Measurements from ENCODE around the gene C11orf91.
"Not testable (repeated sequence)": the region's sequence is repeated elsewhere in the genome, so short reads cannot be mapped to it uniquely, and the experiment has no call there.

C11orf91 gene

DNA sequence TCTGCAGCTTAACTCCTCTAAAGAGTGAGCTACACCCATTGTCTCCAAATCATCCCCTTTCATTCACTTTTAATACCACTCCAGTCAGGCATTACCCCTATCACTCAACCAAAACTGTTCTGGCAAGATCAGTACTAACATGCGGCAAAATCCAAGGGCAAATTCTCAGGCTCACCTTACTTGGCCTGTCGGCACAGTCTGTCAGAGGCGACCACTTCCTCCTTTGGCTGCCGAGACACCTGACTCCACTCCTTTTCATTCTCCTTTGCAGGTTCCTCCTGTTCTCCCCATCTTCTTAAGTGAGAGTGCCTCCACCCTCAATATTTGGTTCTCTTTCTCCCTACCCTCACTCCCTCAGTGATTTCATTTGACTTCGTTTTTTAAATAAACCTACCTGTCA is 4.2 kb downstream of the C11orf91 start:
- DNase-seq (ENCODE audit: low read depth) = no peak

DNA sequence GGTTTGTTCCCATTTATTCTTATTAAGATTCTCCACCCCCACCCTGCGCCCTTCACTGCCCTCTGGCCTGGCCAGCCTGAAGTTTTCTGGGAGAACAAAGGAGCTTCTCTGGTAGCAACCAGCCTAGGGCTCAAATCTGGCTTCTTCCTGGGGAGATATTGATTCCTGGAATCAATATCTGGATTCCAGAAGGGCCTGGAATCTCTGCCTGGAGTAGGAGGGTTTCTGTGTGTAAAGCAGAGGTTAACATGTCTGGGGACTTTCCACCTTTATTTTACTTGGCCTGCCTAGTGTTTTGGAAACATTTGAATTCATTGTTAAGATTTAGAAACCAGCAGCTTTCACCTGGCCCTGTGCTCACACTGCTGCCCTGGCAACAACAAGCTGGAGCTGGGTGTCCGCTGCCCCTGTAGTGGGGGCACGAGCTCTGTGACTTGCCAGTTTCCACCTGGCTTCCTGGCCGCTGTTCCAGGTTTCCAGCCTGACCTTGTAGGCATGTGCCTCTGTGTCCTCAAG is 5.5 kb downstream of the C11orf91 start:
- DNase-seq (ENCODE audit: low read depth) = no peak

DNA sequence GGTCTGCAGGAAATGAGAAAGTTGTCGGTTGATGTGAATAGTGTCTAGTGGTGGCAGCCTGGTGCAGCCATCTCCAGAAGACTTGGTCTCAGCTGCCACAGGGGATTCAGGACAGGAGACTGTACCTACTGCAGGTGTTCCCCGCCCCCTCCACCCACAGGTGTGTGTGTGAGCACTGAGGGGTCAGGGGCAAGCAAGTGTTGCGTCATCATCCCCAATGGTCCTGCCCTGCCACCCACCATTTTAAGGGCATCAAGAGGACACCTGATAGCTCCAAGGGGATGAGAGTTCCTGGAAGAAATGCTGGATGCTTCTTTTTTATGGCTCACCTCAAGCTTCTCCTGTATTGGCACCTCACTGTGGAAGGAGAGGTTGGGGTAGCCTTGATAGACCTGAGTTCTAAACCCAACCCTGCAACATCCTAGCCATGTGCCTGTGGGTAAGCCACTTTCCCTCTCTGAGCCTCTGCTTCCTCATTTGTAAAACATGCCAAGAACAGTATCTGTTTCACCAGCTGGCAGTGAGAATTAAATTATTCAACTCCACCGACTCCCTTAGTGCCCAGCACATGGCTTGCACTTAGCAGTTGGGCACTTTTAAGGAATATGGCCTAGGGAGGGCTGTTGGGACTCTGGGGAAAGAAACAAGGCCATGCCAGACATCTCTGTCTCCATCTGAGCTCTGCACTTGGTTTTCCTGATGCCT is 6.1 kb downstream of the C11orf91 start:
- DNase-seq (ENCODE audit: low read depth) = no peak

DNA sequence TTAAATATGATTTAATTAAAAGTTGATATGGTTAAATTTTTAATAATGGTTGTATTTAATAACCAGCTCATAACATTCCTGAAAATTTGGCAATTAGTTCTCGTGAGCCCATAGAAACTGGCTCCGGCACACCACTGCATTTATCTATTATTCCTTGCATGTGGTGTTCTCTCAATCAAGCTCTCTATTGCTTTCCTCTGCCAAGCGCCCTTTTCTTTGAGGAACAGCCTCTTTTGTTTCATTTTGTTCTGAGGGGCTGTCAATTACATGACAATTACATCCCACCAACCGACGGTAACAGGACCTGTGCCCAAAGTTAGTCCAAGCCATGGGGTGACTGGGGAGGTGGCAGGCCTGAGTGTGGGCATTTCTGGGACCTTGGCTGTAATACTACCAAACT is 8.1 kb downstream of the C11orf91 start:
- no peak for DNase-seq (ENCODE audit: low read depth)

DNA sequence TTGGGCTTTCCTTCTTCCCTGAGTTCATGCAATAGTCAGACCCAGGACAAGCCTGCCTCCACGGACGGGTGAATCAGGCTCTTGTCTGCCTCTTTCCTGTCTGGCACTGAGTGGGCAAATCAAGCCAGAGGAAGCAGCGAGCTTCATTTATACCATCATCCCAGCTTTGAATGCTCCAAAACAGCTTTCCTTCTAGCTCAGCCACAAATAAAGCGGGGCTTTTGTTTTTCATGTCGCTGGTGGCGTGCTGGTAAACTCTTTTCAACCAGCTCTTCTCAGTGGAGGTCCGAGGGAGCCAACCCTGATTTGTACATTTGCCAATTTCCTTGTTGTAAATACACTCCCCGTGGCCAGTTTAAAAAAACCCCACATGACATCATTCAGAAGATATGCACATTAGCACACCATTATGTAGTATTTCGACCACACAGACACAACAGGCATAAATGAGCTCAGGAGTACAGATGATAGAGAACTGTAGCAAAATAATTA is 8.6 kb downstream of the C11orf91 start:
- no peak for DNase-seq (ENCODE audit: low read depth)

DNA sequence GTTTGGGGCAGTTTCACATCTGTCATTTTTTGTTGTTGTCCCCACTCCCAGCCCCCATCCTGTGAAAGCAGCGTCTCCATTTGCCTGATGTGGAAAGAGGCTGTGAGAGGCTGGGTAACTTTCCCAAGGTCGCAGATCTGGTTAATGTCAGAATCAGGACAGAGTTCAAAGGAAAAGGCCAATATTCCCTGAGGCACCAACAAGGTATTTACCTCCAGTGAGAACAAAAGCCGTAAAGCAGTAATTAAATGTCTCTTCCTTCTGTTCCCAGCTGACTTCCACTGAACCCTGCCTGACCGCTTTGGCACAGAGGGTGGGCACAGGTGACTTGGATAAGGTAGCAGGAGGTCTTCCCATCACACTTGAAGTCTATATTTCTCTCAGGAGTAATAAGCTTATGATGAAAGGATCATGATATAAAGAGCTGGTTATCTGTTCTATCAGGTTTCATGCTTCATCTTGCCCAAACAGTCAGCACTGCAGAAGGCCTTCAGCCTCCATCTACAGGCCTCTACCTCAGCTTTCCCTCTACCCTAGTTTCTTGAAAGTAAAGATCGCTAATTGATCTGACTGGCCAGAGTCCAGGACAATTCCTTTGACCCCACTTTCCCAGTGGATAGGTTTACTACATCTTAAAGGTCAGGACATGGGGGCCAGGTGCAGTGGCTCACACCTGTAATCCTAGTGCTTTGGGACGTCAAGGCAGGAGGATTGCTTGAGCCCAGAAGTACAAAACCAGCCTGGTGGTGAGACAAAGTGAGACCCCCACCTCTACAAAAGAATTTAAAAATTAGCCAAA is 9.4 kb downstream of the C11orf91 start:
- no peak for DNase-seq (ENCODE audit: low read depth)

DNA sequence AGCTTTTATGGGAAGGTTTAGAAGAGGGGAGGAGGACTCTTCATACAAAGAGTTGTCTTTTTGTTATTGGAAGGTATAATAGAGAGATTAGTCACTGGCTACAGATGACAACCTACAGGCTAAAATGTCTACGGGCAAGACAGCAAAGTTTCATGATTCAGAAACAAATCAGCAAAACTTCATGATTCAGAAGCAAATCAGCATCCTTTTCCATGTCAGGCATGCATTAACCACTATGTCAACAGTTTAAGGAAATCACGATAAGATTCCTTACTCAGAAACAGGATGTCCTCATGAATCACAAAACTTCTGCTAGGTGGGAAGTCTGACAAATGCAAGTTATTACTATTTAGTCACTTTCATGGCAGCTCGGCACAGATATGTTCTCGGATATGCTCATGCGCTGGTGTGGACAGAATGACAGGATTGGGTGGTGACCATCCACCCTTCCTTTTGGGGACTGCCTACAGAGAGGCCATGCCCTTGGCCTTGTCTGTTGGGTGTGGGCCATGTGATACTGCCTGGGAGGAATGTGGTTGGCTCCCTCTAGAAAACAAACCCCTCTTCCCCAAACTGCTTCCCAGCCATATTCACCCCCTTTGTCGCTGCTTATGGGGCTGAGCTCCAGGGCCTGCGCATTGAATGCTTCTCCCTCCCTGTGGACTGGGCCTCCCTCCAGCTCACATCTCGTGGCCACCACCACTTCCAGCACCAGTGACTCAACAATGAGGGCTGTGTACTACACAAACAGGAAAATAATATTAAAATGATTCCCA is 10.1 kb downstream of the C11orf91 start:
- peak; percentile 8 for DNase-seq (ENCODE audit: low read depth)

DNA sequence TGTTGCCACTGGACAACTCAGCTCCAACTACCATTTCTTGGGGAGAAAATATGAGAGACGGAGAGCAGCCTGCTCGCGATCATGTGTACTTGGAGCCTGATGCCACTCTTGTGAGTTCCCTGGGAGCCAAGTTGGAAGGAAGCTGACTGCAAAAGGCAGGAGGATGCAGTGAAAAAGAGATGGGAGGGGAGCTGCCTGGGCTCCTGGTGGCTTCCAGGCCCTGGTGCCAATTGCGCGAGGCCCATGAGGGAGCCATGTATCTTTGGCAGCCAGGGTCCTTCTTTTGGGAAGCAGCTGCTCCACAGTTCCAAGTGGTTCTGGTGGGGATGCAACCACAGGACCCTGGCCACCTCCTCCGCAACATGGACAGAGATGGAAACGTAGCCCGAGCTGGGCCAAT is 11.1 kb downstream of the C11orf91 start:
- no peak for DNase-seq (ENCODE audit: low read depth)

DNA sequence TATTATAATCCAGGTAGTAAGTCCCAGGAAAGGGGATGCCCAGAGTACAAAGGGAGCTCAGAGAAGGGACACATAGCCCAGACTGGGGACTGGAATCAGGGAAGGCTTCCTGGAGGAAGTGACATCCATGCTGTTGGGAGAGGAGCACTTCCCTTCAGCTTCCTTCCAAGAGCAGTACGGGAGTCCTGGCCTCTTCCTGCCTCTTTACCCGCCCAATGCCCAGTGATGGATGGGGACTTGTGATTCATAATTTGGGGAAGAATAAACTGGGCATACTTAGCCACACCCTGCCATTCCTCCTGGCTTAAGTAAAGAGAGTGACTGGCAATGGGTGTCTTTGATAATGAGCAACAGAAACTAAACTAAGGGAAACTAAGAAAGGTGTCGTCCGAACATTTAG is 11.5 kb downstream of the C11orf91 start:
- no peak for DNase-seq (ENCODE audit: low read depth)

DNA sequence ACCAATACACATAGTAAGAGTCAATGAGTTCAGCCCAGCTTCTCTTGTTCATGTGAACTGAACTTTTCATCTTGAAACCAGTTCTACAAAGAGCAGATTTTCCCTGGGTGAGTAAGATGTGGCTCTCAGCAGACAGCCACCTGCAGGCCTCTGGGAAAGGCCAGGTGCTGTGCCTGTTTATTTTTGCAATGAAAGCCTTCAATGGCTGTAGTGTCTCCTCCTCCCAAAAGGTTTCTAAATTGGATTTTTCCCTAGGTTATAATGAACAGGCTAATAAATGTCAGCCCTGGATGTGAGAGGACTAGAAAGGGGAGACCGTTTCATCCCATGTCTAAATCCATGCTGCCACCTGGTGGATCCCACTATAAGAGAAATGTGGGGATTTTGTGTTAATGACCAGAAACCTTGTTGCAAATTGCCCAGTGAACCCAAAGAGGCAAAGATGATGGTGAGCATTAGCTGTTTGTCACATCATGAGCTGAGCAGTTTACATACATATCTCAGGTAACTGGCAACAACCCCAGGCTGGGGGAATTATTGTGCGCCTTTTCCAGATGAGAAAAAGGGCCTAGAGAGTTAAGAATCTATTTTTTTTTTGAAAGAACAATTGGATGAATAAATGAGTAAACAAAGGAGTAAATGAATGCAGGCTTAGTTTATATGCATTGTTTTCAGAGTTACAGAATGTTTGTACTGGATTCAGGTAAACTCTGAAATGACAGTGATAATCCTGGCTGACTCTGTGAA is 12.7 kb downstream of the C11orf91 start:
- no peak for DNase-seq (ENCODE audit: low read depth)

DNA sequence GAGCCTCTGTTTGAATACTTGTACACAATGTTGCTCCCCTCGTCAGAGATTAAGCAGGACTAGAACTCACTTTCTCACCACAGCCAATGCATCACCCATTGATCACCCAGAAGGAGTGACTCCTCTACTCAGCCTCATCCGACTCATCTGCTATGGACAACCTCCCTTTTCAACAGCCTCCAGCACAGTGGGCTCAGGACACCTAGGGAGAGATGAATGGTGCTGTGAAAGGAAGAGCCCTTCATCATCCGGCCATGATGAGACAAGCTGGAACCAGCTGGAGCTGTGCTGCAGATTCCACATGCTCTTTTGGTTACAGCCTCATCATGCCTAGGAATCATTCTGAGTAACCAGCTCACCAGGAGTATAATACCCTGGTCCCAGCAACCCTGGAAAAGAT is 15.5 kb downstream of the C11orf91 start:
- no peak for DNase-seq (ENCODE audit: low read depth)

DNA sequence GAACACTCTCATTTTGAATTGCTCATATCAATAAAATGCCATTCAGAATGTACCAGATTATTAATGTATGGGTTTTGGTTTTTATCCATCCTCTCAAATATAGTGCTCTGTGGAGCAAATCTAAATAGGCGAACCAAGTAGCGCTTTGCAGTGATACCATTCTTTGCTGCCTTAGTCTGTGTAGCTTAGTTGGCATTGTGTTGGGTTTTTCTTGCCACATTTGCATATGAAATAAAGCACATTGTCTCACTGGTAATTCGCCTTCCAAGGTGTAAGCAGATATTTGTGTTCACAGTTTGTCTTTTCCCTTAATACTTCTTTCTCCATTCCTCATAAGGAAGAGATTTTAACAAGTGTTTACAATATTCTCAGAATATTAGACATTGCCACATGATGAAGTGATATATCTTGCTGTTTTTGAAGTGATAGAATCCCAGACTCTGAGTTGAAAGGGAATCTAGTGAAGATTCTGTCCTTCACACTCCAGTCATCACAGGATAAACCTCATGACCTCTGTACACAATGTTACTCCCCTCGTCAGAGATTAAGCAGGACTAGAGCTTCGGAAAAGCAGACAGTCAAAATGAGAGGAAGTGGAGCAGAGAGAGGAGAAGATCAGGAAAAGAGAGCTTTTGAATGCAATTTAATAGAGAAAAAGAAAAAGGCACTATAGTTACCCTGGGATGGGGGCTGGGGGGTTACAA is 16.5 kb downstream of the C11orf91 start:
- DNase-seq (ENCODE audit: low read depth) = no peak

DNA sequence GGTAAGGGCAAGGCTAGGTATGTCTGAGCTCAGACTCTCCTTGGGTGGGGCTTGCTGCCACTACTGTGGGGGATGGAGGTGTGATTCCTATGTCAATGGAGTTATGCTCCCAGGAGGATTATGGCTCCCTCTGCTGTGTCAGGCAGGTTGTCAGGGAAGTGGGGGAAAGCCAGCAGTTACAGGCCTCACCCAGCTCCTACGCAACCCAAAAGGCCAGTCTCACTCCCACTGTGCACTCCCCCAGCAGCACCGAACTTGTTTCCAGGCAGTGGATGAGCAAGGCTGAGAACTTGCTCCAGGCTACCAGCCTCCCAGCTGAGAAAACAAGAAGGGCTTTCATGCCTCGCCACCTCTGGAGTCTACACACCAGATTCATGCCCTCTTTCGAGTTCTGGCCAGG is 18.2 kb downstream of the C11orf91 start:
- DNase-seq (ENCODE audit: low read depth) = no peak

DNA sequence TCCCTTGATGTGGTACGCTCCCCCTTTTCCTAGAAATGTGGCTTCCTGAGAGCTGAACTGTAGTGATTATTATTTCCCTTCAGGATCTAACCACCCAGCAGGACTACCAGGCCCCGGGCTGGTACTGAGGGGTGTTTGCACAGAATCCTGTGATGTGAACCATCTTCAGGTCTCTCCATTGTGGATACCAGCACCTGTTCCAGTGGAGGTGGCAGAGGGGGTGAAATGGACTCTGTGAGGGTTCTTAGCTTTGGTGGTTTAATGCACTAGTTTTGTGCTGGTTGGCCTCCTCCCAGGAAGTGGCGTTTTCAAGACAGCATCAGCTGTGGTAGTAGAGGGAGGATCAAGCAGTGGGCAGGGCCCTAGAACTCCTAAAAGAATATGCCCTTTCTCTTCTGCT is 18.6 kb downstream of the C11orf91 start:
- DNase-seq (ENCODE audit: low read depth) = no peak

DNA sequence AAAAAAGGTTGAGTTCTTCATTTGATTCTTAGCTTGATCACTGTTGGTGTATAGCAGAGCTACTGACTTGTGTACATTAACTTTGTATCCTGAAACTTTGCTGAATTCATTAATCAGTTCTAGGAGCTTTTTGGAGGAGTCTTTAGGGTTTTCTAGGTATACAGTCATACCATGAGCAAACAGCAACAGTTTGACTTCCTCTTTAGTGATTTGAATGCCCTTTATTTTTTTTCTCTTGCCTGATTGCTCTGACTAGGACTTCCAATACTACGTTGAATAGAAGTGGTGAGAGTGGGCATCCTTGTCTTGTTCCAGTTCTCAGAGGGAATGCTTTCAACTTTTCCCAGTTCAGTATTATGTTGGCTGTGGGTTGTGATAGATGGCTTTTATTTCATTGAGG is 22.0 kb downstream of the C11orf91 start:
- not testable (repeated sequence) for DNase-seq (ENCODE audit: low read depth)

DNA sequence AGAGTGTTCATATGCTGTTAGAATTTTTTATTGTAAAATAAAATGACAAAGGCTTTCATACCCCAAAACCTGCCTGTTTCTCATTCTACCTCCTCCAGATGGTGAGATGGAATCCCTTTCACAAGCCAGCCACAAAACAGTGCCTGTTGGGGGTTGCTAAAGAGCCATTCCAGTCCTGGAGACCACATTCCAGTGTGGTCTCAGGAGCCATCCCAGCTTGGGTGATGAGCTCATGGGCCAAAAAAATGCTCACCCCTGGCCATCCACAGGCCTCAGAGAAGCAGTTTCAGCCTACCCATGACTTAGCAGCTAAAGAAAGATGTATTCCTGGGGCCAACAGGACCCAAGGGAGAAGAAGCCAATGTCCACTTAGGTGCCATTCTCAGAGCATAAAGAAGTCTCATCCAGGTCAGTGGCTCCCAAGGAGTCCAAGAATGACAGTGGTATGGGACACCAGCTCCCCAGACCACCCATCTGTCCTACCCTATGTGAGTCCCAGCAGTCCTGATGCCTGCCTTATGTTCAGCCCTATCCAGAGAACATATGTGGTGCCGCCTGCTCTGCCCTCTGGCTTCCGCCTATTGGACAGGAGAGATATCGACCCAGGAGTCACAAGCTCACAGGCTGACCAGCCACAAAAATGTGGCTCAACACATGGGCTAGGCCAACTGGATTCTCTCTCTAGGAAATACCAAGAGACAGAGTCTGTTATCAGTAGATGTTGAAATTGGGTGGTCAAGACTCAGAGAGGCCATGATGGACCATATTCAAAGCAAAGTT is 26.4 kb downstream of the C11orf91 start:
- no peak for DNase-seq (ENCODE audit: low read depth)

DNA sequence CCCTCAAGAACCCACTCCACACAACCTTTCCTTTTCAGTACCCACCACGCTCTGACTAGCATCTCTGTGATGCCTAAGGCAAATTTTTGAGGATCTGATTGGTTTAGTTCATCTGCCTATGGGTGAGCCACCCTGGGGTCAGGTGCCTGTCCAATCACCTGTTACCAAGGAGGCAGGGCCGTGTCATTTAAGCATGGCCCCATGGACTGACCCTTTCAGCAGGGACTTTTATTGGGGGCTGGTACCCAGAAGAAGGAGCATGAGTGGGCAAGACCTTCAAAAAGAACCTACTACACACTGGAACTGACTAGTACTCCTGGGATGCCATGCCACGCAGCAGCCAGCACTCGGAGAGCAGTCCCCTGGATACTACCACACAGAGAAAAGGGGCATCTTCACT is 28.4 kb downstream of the C11orf91 start:
- DNase-seq (ENCODE audit: low read depth) = no peak

DNA sequence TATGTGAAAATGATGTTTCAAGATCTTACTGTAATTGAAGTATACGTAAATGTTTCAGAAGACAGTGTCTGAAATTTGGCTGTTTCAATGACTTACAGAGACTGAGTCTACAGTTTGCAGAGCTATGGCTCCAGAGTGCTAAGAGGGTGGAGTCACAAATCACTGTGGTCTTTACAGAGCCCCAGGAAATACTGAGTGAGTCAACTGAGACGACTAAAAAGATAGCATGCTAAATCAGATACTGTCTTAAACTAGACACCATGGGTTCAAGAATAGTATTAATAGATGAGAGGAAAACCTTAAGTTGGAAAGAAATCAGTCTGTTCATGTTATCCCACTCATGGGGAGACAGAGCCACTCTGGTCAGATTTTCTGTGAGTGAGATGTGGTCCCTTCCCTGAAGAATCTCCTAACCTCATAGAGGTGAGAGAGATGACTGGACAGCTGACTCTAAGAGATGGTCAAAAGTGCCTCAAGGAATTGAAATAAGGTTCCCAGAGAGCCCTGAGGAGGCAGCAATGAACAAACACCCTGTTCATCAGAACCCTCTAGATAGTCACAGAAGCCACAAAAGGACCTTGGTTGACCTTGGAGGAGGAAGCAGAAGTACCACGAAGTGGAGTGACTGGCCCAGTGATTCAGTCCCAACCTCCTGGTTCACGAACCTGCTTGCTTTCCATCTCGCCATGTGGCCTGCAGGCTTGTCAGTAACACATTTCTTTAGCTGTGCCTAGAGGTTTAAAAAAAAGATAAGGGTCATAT is 30.2 kb downstream of the C11orf91 start:
- DNase-seq (ENCODE audit: low read depth) = no peak

DNA sequence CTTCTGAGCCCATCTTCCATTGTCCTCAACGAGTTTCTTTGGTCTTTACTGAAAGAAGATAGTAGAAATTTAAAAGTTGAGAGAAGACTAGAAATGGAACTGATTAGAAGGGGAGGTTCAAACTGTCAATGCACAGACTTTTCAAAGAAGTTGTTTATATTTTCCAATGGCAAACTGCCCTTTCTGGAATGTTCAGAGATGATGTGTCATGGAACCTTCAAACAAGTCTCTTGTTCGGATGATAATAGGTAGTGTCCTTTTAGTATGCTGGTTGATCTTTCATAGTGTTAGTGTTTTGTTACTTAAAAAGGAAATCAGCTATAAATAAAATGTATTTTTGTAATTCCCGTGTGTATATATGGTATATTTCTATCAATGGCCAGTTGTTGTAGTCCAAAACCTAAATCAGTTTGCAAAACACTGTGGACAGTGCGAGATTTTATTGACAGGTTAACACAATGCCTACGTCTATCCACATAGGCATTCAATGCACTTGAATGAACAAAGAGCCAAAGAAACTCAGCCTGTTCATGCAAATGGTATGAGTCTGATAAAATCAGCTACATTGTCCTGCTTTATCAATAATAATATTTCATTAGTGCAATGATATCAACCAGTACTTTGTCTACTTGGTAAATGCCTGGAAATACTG is 30.9 kb downstream of the C11orf91 start:
- DNase-seq (ENCODE audit: low read depth) = no peak
